HepG2 (cell line): ENCODE results near the gene PCIF1. TPM values are rescaled to one million over a fixed set of nuclear protein-coding genes. Genes with fewer than 3 reads are reported as not detected.

Source experiments
- GPBP1L1 ChIP-seq: sonication (generic); formaldehyde crosslinking; IDR thresholded peaks from 2 replicates; pipeline ENCODE4 v1.5.0; 2020; ENCODE audit warnings: mild to moderate bottlenecking, missing genetic modification reagents
- HNF1A ChIP-seq, 2 experiments: sonication (generic) in 1 of 2; formaldehyde crosslinking in 1 of 2; IDR thresholded peaks; 2 replicates each; pipeline versions ENCODE4 v1.4.0 to v1.6.1; 2016 to 2020; ENCODE audit warnings: borderline replicate concordance in 1 of 2, low read depth in 1 of 2, mild to moderate bottlenecking in 1 of 2, missing genetic modification reagents in 1 of 2
- HNRNPL ChIP-seq: fragments of 200-400 bp; formaldehyde crosslinking; IDR thresholded peaks from 2 replicates; pipeline ENCODE4 v1.6.1; 2017; ENCODE audit warnings: mild to moderate bottlenecking, low read depth, low read length
- NFYC ChIP-seq: IDR thresholded peaks from 2 replicates; pipeline ENCODE4 v1.6.1; 2016; ENCODE audit warnings: missing genetic modification reagents, missing compliant biosample characterization
- NR2F2 ChIP-seq: IDR thresholded peaks from 2 replicates; pipeline ENCODE4 v1.6.1; 2012; ENCODE audit warnings: low read depth, inconsistent platforms, borderline replicate concordance
- PRDM4 ChIP-seq: sonication (generic); formaldehyde crosslinking; IDR thresholded peaks from 2 replicates; pipeline ENCODE4 v1.9.0; 2021; ENCODE audit warnings: missing genetic modification reagents, borderline replicate concordance
- SOX5 ChIP-seq: IDR thresholded peaks from 2 replicates; pipeline ENCODE4 v1.6.1; 2016; ENCODE audit warnings: borderline replicate concordance
- TCF7L2 ChIP-seq: IDR thresholded peaks from 2 replicates; pipeline ENCODE4 v1.6.1; 2011; ENCODE audit warnings: mild to moderate bottlenecking, low read depth, low read length, moderate library complexity
- TEAD2 ChIP-seq: sonication (generic); formaldehyde crosslinking; IDR thresholded peaks from 2 replicates; pipeline ENCODE4 v1.9.0; 2021; ENCODE audit warnings: missing genetic modification reagents
- THAP8 ChIP-seq: sonication (generic); formaldehyde crosslinking; IDR thresholded peaks from 2 replicates; pipeline ENCODE4 v1.5.1; 2020; ENCODE audit warnings: missing genetic modification reagents, mild to moderate bottlenecking, borderline replicate concordance
- ZNF121 ChIP-seq: sonication (generic); formaldehyde crosslinking; IDR thresholded peaks from 2 replicates; pipeline ENCODE4 v1.5.0; 2020; ENCODE audit warnings: mild to moderate bottlenecking, missing genetic modification reagents
- ZNF431 ChIP-seq: sonication (generic); formaldehyde crosslinking; IDR thresholded peaks from 2 replicates; pipeline ENCODE4 v1.9.0; 2022; ENCODE audit warnings: missing genetic modification reagents, low read depth, mild to moderate bottlenecking, borderline replicate concordance
- ZNF562 ChIP-seq: sonication (generic); formaldehyde crosslinking; IDR thresholded peaks from 2 replicates; pipeline ENCODE4 v1.8.0; 2022; ENCODE audit warnings: missing genetic modification reagents, borderline replicate concordance
- ZSCAN25 ChIP-seq: sonication (generic); formaldehyde crosslinking; IDR thresholded peaks from 2 replicates; pipeline ENCODE4 v1.8.0; 2022; ENCODE audit warnings: mild to moderate bottlenecking, missing genetic modification reagents
- polyA plus RNA-seq, 8 experiments: library from polyadenylated mRNA; depleted of rRNA in 3 of 8; stranded (reverse) in 7 of 8; unstranded in 1 of 8; fragments of >200 nt; fragmentation: Illumina TruSeq in 4 of 8; extraction: Trizol in 4 of 8; gene quantifications; 2 replicates each; pipeline versions ENCODE4 v1.2.1 to v1.2.3, GENCODE V29; 2011 to 2016; ENCODE audit warnings: low read depth in 4 of 8, missing spikeins in 1 of 8, mixed read lengths in 1 of 8; ENCODE audit not compliant: insufficient read depth in 1 of 8
- total RNA-seq, 5 experiments: library from RNA; depleted of rRNA; stranded (reverse); fragments of >200 nt; fragmentation: Illumina TruSeq; extraction: Trizol; gene quantifications; 2 replicates each; pipeline ENCODE4 v1.2.3, GENCODE V29; 2016; ENCODE audit warnings: low read depth in 1 of 5
- TF ChIP-seq, protein P1 (sequence below): sonication (generic); formaldehyde crosslinking; IDR thresholded peaks from 2 replicates; pipeline ENCODE4 v1.8.0; 2022; ENCODE audit warnings: missing genetic modification reagents, mild to moderate bottlenecking, moderate library complexity, borderline replicate concordance

Gene PCIF1
- total and polyA plus RNA-seq, 2 of the 13 experiments (the other 11 are each of a cell fraction or from before 2014, with no cell fraction given), result 20.9 to 24.4 TPM

DNA sequence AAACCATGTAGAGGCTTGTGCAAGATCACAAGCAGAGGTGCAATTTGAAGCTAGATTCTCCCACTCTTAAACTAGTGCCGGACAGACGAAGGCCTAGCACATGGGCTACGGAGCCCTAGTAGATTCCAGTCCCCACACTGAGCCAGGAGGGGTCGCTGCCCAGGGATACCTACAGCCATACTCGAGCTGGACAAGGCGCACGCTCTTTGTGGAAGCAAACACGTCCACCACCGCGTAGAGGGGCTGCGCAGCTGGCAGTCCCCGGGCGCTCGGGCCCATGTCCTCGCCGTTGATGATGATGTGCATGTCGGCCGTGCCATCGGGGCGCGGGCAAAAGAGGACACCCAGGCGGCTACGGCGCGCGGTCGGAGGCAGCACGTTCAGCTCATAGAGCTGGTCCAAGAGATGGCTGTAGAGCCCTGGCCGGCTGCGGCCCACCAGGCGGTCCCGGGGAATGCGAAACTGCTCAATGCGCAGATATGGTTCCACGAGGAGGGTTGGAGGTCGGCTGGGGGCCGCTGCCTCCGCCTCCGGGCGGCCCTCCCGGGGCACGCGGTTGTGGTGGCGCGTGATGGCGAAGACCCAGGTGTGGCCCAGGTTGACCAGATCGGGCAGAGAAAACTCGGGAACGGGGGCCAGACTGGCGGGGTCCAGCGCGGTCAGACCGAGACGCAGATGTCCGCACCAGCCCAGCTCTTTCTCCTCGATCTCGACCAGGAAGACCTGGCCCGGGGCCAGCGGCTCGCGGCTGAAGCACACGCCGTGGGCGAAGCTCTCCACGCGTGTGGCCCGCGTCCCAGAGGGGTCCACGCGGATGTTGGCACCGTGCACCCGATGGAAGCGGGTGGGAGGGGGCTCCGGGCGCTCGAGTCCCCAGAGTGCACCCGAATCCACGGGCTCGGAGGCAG lies 44.2 kb upstream of the PCIF1 start (continued):
- no peak for TF ChIP-seq GPBP1L1
- TF ChIP-seq NFYC (CRISPR knock-in tag), result no peak
- TF ChIP-seq HNF1A (IDR thresholded peaks at IDR 0.05; ENCODE audit: low read depth), result no peak
- TF ChIP-seq HNF1A (CRISPR knock-in tag; IDR thresholded peaks at IDR 0.05; ENCODE audit: borderline replicate concordance), result no peak; the same call in 1 of the 2 replicates
- TF ChIP-seq SOX5 (CRISPR knock-in tag), result no peak; the same call in 1 of the 2 replicates
- TF ChIP-seq ZNF121 (CRISPR knock-in tag), result peak; percentile 23; the same call in 1 of the 2 replicates
- TF ChIP-seq TCF7L2, result no peak
- TF ChIP-seq HNRNPL, result peak; percentile 64; the same call in 1 of the 2 replicates
- TF ChIP-seq TEAD2 (CRISPR knock-in tag), result no peak; the same call in 1 of the 2 replicates
- no peak for TF ChIP-seq ZNF431 (CRISPR knock-in tag)
- peak; percentile 90; the same call in 1 of the 2 replicates for TF ChIP-seq THAP8
- TF ChIP-seq ZNF562 (CRISPR knock-in tag), result no peak
- TF ChIP-seq, protein P1, sequence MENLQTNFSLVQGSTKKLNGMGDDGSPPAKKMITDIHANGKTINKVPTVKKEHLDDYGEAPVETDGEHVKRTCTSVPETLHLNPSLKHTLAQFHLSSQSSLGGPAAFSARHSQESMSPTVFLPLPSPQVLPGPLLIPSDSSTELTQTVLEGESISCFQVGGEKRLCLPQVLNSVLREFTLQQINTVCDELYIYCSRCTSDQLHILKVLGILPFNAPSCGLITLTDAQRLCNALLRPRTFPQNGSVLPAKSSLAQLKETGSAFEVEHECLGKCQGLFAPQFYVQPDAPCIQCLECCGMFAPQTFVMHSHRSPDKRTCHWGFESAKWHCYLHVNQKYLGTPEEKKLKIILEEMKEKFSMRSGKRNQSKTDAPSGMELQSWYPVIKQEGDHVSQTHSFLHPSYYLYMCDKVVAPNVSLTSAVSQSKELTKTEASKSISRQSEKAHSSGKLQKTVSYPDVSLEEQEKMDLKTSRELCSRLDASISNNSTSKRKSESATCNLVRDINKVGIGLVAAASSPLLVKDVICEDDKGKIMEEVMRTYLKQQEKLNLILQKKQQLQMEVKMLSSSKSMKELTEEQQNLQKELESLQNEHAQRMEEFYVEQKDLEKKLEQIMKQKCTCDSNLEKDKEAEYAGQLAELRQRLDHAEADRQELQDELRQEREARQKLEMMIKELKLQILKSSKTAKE (CRISPR knock-in tag), result peak; percentile 32; the same call in 1 of the 2 replicates
- TF ChIP-seq ZSCAN25 (CRISPR knock-in tag), result peak; percentile 77; the same call in 1 of the 2 replicates
- TF ChIP-seq PRDM4 (CRISPR knock-in tag), result peak; percentile 40; the same call in 1 of the 2 replicates
- TF ChIP-seq NR2F2, result no peak
